NCI-H1930 (cell line): ENCODE results near the gene CAMKK1.
"Not testable (repeated sequence)": the region's sequence is repeated elsewhere in the genome, so short reads cannot be mapped to it uniquely, and the experiment has no call there.

Source experiments
- DNase-seq, 2 experiments: peaks; one replicate each; lab custom pipeline; 2025; lab: John Stamatoyannopoulos, UW

The CAMKK1 gene

DNA sequence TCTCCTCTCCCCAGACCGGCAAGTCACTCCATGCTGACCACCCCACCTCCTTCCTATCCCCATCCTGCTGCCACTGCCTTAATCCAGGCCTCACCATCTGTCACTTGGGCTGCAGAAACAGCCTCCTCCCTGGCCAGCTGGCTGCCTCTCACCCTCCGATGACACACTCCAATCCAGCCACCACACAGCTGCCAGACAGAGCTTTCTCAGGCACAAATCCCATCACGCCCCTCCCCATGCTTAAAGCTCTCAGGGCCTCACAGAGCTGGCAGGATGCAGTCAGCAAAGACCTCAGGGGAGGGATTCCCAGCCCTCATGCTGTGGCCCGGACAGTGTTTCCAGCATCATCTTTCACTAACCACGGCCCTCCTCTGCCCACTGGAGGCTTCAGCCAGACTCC is 13.7 kb downstream of the CAMKK1 start:
- DNase-seq, result no peak

DNA sequence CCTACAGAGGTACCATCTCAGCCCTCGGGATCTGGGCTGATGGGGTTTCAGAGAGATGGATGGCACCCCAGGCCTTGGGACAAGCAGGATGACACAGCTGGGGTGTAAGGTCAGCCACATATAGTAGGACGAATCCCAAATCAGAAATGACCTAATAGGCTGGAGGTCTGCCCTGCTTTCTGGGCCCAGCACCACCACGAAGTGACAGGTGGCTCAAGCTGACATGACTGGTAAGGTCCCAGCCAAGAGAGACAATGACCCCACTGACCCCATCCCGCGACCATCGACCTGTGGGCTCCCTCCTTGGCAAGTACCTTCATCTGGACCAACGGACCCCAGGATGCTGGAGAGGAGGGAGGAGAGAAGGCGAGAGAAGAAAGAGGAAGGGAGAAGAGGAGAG is 15.6 kb downstream of the CAMKK1 start:
- DNase-seq, result no peak

DNA sequence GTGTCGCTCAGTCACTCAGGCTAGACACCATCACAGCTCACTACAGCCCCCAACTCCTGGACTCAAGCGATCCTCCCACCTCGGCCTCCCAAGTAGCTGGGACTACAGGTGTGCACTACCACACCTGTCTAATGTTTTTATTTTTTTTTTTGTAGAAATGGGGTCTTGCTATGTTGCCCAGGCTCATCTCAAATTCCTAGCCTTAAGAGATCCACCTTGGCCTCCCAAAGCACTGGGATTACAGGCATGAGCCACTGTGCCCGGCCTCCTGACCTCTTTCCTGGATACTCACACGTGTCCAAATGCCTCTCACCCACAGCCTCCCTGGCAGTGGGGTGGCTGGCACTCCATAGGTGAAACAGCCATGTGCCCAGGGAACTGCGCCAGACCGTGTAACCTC is 17.5 kb downstream of the CAMKK1 start:
- no peak for DNase-seq

DNA sequence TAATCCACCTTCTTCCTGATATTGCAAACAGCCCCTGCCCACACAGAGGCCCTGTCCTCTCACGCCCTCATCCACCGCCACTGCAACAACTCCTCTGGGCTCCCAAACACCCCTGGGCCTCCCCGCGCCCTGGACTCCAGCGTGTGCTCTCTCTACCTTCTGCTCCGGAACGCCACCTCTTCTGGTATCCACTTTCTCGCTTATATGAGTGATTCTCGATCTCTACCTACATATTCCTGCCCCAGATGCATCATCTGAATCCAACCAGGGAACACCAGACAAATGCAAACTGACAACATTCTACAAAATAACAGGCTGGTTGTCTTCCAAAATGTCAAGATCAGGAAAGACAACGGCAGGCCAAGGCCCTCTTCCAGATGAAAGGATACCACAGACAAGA is 19.0 kb downstream of the CAMKK1 start:
- no peak for DNase-seq

DNA sequence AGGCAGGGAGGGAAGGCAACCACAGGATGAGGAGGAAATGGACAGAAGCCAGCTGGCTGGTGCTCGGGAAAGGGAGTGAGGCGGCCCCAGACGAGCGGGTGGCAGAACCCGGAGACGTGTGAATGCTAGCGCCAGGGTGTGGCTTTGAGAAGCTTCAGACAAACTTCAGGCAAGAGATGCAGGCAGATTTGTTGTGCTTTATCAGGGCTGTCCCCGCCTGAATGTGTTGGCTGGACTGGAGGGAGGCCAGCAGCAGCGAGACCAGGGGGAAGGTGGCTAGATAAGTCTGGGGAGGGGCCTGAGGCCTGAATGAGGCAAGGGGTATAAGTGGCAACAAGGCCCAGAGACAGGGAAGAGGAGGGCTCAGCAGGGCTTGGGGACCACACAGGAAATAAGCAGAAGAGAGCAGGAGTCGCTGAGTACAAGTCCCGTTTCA is 22.0 kb downstream of the CAMKK1 start:
- DNase-seq, result no peak

DNA sequence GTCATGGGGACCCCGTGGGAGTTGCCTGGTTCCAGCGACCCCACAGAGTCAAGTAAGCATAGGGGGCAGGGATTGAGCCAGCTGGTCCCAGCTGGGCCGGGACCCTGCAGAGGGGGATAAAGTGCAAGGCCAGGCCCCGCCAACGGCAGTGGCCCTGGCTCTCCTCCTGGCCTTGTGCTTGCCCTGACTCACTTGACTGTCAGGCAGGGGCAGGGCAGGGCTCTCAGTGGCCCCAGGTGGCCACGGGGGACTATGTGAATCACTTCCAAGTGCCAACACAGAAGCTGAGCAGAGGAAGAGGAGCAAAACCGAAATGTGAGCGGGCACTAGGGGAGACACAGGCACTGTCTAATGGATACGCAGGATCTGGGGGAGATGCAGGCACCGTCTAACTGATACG is 25.2 kb downstream of the CAMKK1 start:
- DNase-seq, result no peak

DNA sequence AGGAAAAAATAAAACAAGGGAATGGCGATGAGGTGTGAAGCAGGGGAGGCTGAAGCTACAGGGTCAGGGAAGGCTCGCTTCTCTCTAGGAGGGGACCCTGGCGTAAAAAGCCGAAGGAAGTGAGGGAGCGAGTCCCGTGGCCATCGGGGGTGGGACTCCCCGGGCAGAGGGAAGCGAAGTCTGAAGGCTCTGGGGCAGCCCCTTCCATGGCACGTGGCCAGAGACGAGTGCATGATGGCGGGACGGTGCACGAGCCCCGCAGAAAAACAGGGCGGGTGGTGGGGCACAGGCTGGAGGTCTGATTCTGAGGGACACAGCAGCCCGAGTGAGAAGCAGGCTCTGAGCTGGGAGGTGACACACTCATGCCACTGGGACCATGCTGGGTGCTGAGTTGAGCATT is 25.7 kb downstream of the CAMKK1 start:
- DNase-seq, result no peak

DNA sequence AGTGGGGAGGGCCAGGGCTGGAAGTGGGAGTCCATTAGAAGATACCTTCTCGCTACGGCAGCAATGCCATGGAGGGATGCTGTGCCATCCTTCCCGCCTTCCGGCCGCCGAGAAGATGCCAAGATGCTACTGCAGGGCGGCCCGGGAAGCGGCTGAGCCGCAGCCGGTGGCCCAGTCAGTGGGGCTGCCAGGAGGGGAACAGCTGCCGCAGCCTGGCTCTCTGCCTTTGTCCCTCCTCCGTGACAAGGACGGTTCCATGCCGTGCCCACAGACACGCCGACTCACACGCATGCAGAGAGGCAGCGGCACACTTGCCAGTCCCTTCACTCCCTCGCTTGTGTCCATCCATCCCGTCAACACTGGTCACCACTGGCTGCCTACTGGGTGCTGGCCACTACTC is 26.6 kb downstream of the CAMKK1 start:
- no peak for DNase-seq

DNA sequence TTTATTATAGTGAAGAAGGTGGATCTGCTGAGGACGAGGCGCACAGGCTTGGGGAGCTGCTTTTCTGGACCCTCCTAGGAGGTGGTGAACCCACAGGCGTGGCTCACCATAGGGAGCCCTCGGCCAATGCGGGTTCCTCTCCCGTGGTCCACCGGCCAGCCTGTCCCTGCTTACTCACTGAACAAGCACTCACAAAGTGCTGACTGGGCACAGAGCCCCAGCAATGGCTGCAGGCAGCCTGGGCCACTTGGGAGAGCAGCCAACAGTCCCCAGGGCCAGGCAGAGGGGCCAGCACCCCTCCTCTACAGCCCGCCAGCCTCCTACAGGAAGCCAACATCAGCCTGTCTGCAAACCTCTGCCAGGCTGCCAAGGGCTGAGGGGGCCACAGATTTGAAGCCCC is 27.7 kb downstream of the CAMKK1 start:
- DNase-seq, result no peak

DNA sequence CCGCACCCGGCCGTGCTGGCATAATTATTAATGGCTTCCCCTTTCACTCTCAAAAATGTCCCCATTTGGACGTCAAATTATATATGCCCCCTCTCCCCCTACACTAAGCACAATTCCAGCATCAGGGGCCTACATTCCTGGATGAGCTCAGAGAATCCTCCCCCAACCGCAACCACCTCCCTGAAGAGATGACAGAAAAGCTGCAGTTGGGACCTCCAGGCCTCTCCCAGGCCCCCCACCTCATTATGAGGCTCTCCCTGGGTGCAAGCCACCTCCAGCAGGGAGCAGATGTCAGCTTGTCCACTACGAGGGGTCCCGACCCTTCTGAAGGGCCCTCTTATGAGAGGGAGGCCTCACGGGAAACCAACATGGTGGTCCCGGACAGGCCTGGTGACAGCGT is 28.3 kb downstream of the CAMKK1 start:
- DNase-seq, result no peak

DNA sequence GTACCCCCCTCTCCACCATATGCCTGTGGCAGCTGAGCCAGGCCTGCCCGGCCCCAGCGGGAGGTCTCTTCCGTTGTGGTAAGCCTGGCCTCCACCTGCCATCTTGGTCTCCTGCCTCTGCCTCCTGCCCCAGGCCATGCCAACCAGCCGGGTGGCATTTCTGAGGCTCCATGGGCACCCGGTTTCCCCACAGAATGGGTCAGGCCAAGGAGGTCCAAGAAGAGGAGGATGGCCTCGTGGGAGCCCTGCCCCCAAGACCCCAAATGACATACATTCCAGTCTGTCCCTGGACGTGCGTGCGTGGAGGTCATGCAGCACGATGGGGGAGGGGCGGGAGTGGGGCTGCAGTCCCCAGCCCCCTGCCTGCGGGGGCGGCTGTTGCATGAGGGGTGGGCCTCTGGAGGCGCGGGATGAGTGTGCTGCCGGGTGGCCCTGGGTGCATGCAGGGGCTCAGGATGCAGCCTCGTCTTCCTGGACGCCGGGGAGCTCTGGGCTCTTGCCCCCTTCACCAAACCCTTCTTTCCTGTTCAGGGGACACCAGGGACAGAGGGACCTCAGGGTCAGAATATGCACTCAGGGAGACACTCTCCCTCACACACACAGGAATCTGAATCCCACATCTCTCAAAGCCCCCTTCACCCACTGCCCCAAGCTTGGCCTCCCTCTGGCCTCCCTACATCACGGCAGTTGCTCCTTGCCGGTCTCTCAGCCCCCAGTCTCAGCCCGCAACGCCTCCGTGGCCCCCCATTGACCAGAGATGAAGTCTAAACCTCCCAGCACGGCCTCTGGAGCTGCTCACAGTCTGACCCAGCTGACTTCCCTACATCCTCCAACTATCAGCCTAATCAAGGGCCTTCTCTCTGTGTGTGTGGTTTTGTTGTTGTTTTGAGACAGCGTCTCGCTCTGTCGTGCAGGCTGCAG is 30.8 kb downstream of the CAMKK1 start:
- DNase-seq, result no peak

DNA sequence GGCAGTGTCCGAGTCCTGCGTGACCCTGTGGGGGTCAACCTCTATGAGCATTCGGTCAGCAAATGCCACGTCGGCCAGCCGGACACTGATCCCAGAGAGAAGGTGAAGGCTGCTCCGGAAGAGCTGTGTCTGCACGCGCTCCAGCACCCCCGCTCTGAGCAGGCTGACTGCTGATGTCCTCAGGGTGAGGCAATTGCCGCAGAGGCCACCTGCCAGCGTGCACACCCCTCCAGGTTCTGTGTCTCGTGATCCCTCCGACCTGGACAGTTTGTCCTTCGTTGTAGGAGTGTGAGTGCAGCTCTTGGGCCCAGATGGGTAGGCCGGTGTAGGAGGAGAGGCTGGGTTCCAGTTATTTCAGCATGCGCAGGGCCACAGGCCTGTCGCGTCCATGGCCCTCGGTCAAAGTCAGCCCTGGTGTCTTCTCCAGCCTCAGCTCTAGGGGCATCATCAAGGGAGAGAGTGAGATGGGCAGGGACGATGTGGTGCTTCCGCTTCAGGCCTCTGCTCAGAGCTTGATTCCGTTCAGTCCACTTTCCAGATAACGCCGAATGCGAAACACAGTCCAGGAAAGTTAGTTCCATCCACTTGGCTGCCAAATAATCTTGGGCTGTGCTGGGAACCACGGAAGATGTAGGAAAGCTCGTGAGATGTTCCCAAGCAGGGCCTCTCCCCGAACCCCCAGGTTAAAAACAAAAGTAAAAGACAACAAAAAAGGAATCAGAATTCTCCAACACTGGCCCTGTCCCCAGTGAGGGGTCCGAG is 31.7 kb downstream of the CAMKK1 start:
- no peak for DNase-seq

DNA sequence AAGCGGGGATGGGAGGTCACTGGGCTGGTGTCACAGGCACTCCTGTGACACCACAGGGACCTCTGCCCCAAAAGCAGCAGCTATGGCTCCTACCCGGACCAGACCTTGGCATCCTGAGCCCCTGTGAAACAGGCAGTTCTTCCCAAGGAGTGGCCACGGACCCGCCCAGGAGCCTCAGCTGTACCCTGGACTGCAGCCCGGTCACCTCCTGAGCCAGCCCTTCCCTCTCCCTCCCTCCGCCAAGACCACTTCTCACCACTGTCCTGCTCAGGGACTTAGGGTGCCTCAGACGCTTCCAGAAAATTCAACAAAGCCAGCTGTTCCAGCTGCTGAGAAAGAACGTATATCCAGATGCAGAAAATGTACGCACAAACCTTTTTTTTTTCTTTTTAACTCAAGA is 32.9 kb downstream of the CAMKK1 start:
- no peak for DNase-seq

DNA sequence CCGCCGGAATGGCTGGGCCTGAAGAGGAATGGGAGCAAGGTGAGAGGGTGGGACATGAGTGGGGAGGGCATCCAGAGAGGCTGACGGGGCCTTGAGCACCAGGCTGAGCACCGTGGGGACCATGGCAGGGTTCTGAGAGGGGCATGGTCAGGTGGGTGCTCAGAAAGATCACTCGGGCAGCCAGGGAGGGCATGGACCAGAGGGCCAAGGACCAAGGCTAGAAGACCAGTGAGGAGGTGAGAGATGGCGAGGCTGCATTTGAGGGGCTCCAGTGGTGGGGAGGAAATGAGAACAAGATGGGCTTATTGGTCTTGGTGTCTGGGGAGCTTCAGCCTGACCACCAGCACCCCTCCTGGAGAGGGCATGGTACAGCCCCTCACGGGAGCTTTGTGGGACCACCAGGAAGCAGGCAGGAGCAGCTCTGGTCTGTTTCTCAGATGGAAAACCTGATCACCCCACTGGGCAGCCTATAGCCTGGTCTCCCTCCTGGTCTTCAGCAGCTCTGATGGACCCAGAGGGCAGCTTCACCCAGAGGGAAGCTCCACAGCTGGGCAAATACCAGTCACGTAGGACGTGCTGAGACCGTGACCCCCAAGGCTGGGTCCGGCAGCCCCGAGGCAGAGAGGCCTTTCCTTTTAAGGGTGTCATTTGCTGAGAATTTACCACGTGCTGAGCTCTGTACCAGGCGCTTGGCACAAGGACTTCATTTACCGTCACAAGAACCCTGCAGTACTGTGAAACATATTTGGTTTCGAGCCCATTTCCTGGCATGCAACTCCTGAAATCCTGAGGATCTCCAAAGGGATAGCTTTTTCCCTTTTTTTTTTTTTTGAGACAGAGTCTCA is 35.4 kb downstream of the CAMKK1 start:
- no peak for DNase-seq

DNA sequence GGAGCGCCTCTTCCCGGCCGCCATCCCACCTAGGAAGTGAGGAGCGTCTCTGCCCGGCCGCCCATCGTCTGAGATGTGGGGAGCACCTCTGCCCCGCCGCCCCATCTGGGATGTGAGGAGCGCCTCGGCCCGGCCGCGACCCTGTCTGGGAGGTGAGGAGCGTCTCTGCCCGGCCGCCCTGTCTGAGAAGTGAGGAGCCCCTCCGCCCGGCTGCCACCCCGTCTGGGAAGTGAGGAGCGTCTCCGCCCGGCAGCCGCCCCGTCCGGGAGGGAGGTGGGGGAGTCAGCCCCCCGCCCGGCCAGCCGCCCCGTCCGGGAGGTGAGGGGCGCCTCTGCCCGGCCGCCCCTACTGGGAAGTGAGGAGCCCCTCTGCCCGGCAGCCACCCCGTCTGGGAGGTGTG is 38.6 kb downstream of the CAMKK1 start:
- DNase-seq, result not testable (repeated sequence)

DNA sequence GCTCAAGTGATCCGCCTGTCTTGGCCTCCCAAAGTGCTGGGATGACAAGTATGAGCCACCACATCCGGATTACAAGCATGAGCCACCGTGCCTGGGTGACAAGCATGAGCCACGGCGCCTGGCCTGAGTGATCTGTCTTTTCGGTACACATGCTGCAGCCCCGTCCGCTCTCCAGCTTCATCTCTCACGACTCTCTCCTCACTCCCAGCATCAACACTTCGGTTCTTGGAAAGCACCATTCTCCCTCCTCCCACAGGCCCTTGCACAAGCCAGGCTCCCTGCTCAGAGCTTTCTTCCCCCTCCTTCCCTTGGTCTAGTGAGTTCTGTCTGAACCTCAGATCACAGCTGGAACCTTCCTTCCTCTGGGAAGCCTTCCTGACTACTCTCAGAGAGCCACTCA is 40.3 kb downstream of the CAMKK1 start:
- no peak for DNase-seq

DNA sequence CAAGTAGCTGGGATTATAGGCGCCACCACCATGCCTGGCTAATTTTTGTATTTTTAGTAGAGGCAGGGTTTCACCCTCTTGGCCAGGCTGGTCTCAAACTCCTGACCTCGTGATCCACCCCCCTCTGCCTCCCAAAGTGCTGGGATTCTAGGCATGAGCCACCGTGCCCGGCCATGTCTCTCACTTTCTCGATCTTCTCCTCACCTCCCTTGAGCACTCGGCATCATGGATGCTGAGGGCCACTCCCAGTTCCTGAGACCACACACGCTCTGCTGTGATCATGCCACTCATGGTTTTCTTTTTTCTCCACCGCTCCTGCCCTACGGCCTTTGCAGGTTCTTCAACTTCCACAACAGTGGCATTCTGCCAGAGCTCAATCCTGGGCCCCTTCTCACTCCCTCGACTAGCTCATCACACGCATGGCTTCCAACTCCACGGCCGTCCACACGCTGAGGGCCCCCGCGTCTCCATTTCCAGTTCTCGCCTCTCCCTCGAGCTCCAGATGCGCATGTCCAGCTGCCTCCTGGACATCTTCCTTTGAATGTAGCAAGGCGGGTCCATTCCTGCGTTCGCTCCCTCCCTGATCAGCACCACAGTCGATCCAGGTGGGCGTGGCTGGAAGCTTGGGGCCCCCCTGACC is 41.3 kb downstream of the CAMKK1 start:
- no peak for DNase-seq

DNA sequence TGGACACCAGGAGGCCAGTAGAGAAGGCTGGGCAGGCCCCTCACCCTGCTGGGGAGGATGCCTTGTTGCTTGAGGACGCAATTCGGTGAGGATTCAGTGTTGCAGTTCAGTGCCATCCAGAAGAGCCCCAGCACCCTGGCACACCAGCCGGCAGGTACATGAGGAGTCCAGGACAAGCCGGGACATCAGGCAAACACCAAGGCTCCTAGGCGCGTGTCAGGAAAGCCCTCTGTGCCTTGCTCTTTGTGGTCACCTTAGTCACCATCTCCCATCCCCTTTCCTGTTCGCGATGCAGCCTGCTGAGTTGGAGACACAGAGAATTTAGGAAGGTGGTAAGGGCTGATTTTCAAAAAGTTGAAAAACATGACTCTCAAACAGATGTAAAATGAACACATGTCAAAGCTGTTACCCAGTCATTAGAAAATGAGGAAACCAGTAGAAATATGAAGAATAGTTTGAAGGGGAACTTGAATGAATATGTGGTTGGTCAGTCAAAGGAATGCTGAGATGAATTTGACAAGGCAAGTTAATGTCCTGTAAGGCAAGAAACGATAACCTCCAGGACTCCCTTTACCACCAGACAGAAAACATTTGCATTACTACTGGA is 44.5 kb downstream of the CAMKK1 start:
- no peak for DNase-seq

DNA sequence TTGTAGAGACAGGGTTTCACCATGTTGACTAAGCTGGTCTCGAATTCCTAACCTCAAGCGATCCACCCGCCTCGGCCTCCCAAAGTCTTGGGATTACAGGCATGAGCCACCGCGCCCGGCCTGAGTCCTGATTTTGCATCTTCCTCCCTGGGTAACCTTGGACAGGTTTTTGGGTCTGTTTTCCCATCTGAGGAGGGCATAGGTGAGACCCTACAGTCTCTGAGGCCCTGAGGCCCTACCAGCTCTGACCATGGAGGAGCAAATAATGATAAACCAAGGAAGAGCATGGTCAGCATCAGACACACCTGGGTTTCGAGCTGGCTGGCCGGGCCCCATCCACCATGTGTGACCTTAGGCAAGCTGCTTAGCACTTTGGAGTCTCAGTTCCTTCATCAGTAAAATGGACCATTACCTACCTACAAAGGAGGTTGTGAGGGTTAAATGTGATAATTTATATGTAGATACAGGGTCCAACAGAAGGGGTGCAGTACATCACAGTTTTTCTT is 45.6 kb downstream of the CAMKK1 start:
- DNase-seq, result no peak

DNA sequence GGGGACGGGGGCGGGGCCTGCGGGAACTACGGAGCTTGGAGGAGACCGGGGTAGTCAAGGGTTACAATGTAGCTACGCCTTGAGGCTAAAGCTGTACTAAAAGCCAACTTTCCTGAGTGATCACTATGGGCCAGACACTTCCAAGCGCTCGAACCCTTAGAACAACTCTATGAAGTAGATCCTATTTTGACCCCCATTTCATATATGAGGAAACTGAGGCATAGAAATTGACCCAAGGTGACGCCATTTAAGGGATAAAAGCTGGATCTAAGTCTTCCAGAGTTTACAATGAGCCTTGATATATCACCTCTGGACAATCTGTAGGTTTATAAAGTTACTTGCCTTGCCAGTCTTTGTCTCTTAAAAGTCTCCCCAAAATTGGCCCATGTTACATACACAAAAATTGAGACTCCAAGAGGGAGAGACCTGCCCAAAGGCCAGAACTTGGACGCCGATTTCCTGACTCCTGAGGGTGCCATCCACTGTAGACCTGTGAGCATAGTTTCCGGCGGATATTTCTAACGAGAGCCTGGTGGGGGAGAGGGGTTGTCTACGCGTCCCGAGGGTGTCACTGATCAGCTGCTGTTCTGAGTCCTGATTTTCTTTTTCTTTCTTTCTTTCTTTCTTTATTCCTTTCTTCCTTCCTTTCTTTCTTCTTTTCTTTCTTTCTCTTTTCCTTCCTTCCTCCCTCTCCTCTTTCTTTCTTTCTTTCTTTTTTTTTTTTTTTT is 46.3 kb downstream of the CAMKK1 start:
- DNase-seq, result no peak
